ENCODE results near the gene COL7A1.

GRCh38 chr3:48637305-48637704 lies 42.2 kb upstream of the COL7A1 start:
- TF ChIP-seq, protein P1, sequence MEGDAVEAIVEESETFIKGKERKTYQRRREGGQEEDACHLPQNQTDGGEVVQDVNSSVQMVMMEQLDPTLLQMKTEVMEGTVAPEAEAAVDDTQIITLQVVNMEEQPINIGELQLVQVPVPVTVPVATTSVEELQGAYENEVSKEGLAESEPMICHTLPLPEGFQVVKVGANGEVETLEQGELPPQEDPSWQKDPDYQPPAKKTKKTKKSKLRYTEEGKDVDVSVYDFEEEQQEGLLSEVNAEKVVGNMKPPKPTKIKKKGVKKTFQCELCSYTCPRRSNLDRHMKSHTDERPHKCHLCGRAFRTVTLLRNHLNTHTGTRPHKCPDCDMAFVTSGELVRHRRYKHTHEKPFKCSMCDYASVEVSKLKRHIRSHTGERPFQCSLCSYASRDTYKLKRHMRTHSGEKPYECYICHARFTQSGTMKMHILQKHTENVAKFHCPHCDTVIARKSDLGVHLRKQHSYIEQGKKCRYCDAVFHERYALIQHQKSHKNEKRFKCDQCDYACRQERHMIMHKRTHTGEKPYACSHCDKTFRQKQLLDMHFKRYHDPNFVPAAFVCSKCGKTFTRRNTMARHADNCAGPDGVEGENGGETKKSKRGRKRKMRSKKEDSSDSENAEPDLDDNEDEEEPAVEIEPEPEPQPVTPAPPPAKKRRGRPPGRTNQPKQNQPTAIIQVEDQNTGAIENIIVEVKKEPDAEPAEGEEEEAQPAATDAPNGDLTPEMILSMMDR (conservative IDR thresholded peaks at IDR 0.05; ENCODE audit: low read length) = no peak
- no peak for TF ChIP-seq EZH2phosphoT487 (IDR thresholded peaks at IDR 0.05; ENCODE audit: borderline replicate concordance)
